Mesendoderm (in vitro differentiated cells): ENCODE measurements around the gene AP5Z1.

Experiments
- DNase-seq: peaks from one replicate; pipeline ENCODE4 v3.0.0; 2013
- H2AK5ac ChIP-seq: 2 replicates; pipeline ENCODE4 v1.6.1; 2013; ENCODE audit warnings: low read length, inconsistent platforms
- H2BK120ac ChIP-seq: 2 replicates; pipeline ENCODE4 v1.6.1; 2013; ENCODE audit warnings: low read depth, mild to moderate bottlenecking, low read length, moderate library complexity, mixed read lengths
- H2BK15ac ChIP-seq: replicated peaks from 2 replicates; pipeline ENCODE4 v1.6.1; 2013; ENCODE audit warnings: low read depth, mild to moderate bottlenecking, moderate library complexity
- H2BK5ac ChIP-seq: 2 replicates; pipeline ENCODE4 v1.6.1; 2013; ENCODE audit warnings: low read length, inconsistent platforms
- H3K18ac ChIP-seq: 2 replicates; pipeline ENCODE4 v1.6.1; 2013; ENCODE audit warnings: mild to moderate bottlenecking, low read length, mixed read lengths
- H3K23ac ChIP-seq: one replicate; pipeline ENCODE4 v1.6.1; 2013; ENCODE audit warnings: low read length
- H3K27ac ChIP-seq: 2 replicates; pipeline ENCODE4 v1.5.1; 2013; ENCODE audit warnings: low read depth, mild to moderate bottlenecking, inconsistent platforms, low read length, moderate library complexity
- H3K27me3 ChIP-seq: 2 replicates; pipeline ENCODE4 v1.6.1; 2013; ENCODE audit warnings: low read length, control low read depth, mild to moderate bottlenecking, inconsistent platforms; ENCODE audit not compliant: insufficient read depth, poor library complexity
- H3K36me3 ChIP-seq: 2 replicates; pipeline ENCODE4 v1.6.1; 2013; ENCODE audit warnings: low read length, inconsistent platforms; ENCODE audit not compliant: control insufficient read depth, insufficient read depth
- H3K4ac ChIP-seq: one replicate; pipeline ENCODE4 v1.6.1; 2013; ENCODE audit warnings: low read depth, mild to moderate bottlenecking, low read length, moderate library complexity
- H3K4me1 ChIP-seq: 2 replicates; pipeline ENCODE4 v1.6.1; 2013; ENCODE audit warnings: low read depth, low read length, inconsistent platforms; ENCODE audit not compliant: control insufficient read depth
- H3K4me2 ChIP-seq: 2 replicates; pipeline ENCODE4 v1.6.1; 2013; ENCODE audit warnings: low read length
- H3K4me3 ChIP-seq: 2 replicates; pipeline ENCODE4 v1.5.1; 2013; ENCODE audit warnings: mild to moderate bottlenecking, low read length
- H3K56ac ChIP-seq: one replicate; pipeline ENCODE4 v1.6.1; 2013; ENCODE audit warnings: low read length
- H3K79me1 ChIP-seq: 2 replicates; pipeline ENCODE4 v1.6.1; 2013; ENCODE audit warnings: low read length, inconsistent platforms
- H3K79me2 ChIP-seq: 2 replicates; pipeline ENCODE4 v1.6.1; 2013; ENCODE audit warnings: mild to moderate bottlenecking, low read length; ENCODE audit not compliant: control insufficient read depth, insufficient read depth
- H3K9ac ChIP-seq: 2 replicates; pipeline ENCODE4 v1.6.1; 2013; ENCODE audit warnings: low read length, inconsistent platforms
- H4K5ac ChIP-seq: one replicate; pipeline ENCODE4 v1.6.1; 2013; ENCODE audit warnings: low read length
- H4K8ac ChIP-seq: one replicate; pipeline ENCODE4 v1.6.1; 2013; ENCODE audit warnings: low read depth, mild to moderate bottlenecking, control low read depth, low read length, moderate library complexity
- WGBS: extraction: QIAGEN DNeasy Blood & Tissue Kit; methylation state at CpG from one replicate; pipeline ENCODE4 v1.1.7; 2013; ENCODE audit warnings: low lambda C conversion rate, missing lambda C conversion rate; ENCODE audit not compliant: insufficient coverage; ENCODE audit errors: extremely low coverage; 5-methylcytosine and 5-hydroxymethylcytosine counted together

AP5Z1 gene

GRCh38 chr7:4759211-4759610 is 16.2 kb upstream of the AP5Z1 start:
- Histone ChIP-seq H3K18ac (no peak overlapping the region), H3K79me2 (no peaks in the 10 kb centered on the region), H3K56ac (no peak overlapping the region), H3K79me1 (no peaks in the 10 kb centered on the region), H4K5ac (no peak overlapping the region), H3K4me3 (no peak overlapping the region), H3K9ac (no peak overlapping the region), H3K36me3 (no peaks in the 10 kb centered on the region), H3K27ac (no peak overlapping the region), H2BK5ac (no peak overlapping the region), H3K27me3 (no peaks in the 10 kb centered on the region), H3K4me1 (no peaks in the 10 kb centered on the region), H3K4ac (no peak overlapping the region), H3K23ac (no peak overlapping the region), H3K4me2 (no peak overlapping the region), H2BK15ac (no peak overlapping the region), H2AK5ac (no peak overlapping the region), H2BK120ac (no peak overlapping the region), H4K8ac (no peak overlapping the region)
- WGBS: no CpG with 5 or more reads among the region's 40 CpGs
- no peak for DNase-seq

DNA sequence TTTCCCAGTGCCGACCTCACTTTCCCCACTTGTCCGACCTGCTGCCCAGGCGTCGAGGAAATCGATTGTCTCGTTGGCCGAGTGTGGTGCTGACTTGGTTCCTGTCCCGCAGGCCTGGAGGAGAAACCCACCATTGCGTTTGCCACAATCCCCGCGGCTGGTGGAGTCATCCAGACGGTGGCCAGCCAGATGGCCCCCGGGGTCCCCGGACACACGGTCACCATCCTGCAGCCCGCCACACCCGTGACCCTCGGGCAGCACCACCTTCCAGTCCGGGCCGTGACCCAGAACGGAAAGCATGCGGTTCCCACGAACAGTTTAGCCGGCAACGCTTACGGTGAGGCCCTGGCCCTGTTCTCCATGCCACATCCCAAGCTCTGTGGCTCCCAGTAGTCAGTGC is 14.5 kb upstream of the AP5Z1 start:
- Histone ChIP-seq H3K9ac (no peak overlapping the region), H3K4ac (no peak overlapping the region), H4K5ac (no peak overlapping the region), H2BK15ac (no peak overlapping the region), H3K56ac (no peak overlapping the region), H4K8ac (no peak overlapping the region), H3K23ac (no peak overlapping the region), H3K79me2 (no peaks in the 10 kb centered on the region), H2BK120ac (no peak overlapping the region), H3K4me3 (no peak overlapping the region), H3K4me1 (no peaks in the 10 kb centered on the region), H2BK5ac (no peak overlapping the region), H3K27ac (no peak overlapping the region), H3K4me2 (no peak overlapping the region), H3K79me1 (no peaks in the 10 kb centered on the region), H3K18ac (no peak overlapping the region), H3K36me3 (no peaks in the 10 kb centered on the region), H2AK5ac (no peak overlapping the region), H3K27me3 (no peaks in the 10 kb centered on the region)
- no peak for DNase-seq
- no CpG with 5 or more reads among the region's 26 CpGs for WGBS

DNA sequence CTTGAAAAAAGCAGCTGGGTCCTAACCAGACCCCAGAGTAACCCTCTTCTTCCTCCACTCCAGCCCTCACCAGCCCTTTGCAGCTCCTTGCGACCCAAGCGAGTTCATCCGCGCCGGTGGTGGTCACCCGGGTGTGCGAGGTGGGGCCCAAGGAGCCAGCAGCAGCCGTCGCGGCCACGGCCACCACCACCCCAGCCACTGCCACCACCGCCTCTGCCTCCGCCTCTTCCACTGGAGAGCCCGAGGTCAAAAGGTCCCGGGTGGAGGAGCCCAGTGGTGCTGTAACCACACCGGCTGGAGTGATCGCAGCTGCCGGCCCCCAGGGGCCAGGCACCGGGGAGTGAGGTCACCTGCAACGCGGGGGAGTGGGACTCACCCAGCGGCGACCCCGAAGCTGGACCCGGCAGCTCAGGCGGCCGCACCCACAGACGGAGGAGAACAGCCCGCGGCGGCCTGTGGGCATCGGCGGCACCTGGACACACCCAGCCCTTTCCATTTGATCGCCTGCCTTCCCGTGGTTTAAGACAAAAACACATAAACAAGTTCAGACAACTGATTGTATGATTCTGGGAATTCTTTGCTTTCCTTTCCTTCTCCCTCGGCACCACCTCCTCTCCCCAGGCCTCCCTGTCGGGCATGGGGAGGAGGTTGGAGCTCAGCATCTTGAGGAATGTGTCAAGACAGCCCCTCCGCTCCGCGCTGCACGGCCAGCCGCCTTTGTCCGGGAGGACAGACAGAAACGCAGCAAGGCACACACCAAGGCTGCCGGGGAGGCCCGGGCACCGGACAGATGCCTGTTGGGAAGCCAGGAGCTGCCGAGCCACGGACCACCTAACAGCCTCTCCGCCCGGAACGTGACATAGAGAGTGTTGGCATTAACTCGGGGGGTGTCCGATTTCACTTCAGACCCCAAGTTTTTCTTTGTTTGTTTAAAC is 13.0 kb upstream of the AP5Z1 start:
- Histone ChIP-seq H3K79me1 (no peaks in the 10 kb centered on the region), H3K36me3 (no peaks in the 10 kb centered on the region), H3K4me2 (no peak overlapping the region), H4K8ac (no peak overlapping the region), H4K5ac (no peak overlapping the region), H3K4me3 (no peak overlapping the region), H3K27ac (no peak overlapping the region), H3K4me1 (no peaks in the 10 kb centered on the region), H3K23ac (no peak overlapping the region), H3K79me2 (no peaks in the 10 kb centered on the region), H2BK5ac (no peak overlapping the region), H3K27me3 (no peaks in the 10 kb centered on the region), H3K56ac (no peak overlapping the region), H3K9ac (no peak overlapping the region), H2BK120ac (no peak overlapping the region), H2BK15ac (no peak overlapping the region), H2AK5ac (no peak overlapping the region), H3K4ac (no peak overlapping the region), H3K18ac (no peak overlapping the region)
- no CpG with 5 or more reads among the region's 54 CpGs for WGBS
- DNase-seq: no peak

- no peak for DNase-seq
- no peaks in the 10 kb centered on the region for H3K79me1 ChIP-seq
- H2AK5ac ChIP-seq: no peak overlapping the region
- no peak overlapping the region for H3K56ac ChIP-seq
- H4K8ac ChIP-seq: no peak overlapping the region
- H3K79me2 ChIP-seq: no peaks in the 10 kb centered on the region
- no peak overlapping the region for H3K9ac ChIP-seq
- no peak overlapping the region for H3K23ac ChIP-seq
- WGBS: no CpG with 5 or more reads among the region's 32 CpGs
- no peak overlapping the region for H3K18ac ChIP-seq
- no peak overlapping the region for H2BK120ac ChIP-seq
- H3K4me1 ChIP-seq: no peaks in the 10 kb centered on the region
- H3K36me3 ChIP-seq: no peaks in the 10 kb centered on the region
- no peak overlapping the region for H4K5ac ChIP-seq
- no peak overlapping the region for H3K27ac ChIP-seq
- H3K4me2 ChIP-seq: no peak overlapping the region
- H2BK5ac ChIP-seq: no peak overlapping the region
- H3K27me3 ChIP-seq: no peaks in the 10 kb centered on the region
- no peak overlapping the region for H2BK15ac ChIP-seq
- H3K4ac ChIP-seq: no peak overlapping the region
- H3K4me3 ChIP-seq: no peak overlapping the region
These were observed 12.2 kb upstream of the AP5Z1 start for GRCh38 chr7:4763091-4763793.

GRCh38 chr7:4763794-4764185 is 11.6 kb upstream of the AP5Z1 start:
- no peak overlapping the region for H4K5ac ChIP-seq
- no peaks in the 10 kb centered on the region for H3K36me3 ChIP-seq
- H3K79me1 ChIP-seq: no peaks in the 10 kb centered on the region
- H3K9ac ChIP-seq: no peak overlapping the region
- H3K18ac ChIP-seq: no peak overlapping the region
- H3K27me3 ChIP-seq: no peaks in the 10 kb centered on the region
- no peak overlapping the region for H2BK120ac ChIP-seq
- no peak overlapping the region for H2BK5ac ChIP-seq
- H2AK5ac ChIP-seq: no peak overlapping the region
- H4K8ac ChIP-seq: no peak overlapping the region
- H3K4me1 ChIP-seq: no peaks in the 10 kb centered on the region
- H3K23ac ChIP-seq: no peak overlapping the region
- H3K79me2 ChIP-seq: no peaks in the 10 kb centered on the region
- no peak overlapping the region for H3K56ac ChIP-seq
- no peak overlapping the region for H2BK15ac ChIP-seq
- H3K27ac ChIP-seq: no peak overlapping the region
- no peak overlapping the region for H3K4me3 ChIP-seq
- WGBS: no CpG with 5 or more reads among the region's 21 CpGs
- H3K4me2 ChIP-seq: no peak overlapping the region
- DNase-seq: no peak
- no peak overlapping the region for H3K4ac ChIP-seq
